ENCODE data around the gene TXNDC16. TPM values are rescaled to one million over a fixed set of nuclear protein-coding genes. Genes with fewer than 3 reads are reported as not detected.
A peak's percentile ranks its signal among the peaks of the same experiment; 100 is the strongest.
"Not testable (repeated sequence)": the region's sequence is repeated elsewhere in the genome, so short reads cannot be mapped to it uniquely, and the experiment has no call there.

Gene TXNDC16
- total RNA-seq, 1 experiment from 2014 or later, result 20.6 TPM

DNA sequence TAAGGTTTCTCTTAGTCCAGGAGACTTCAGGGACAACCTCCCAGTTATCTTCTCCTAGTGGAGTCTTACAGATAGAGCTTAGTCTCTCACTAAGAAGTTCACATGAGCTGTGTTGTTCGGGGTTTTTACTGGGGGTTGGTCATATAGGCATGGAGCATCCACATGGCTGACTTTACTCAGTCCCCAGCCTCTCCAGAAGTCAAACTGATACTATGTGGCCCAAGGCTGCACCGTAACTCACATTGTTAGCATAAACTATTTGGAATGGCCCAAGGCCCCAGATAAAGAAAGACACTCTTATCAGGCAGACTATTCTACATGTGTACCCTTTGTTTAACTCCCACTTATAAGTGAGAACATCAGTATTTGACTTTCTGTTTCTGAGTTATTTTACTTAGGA, 23.6 kb upstream of the TXNDC16 start:
- H3K4me2 ChIP-seq (ENCODE audit: low read depth, low read length, poor library complexity, severe bottlenecking), result no peak overlapping the region
- no peaks in the 10 kb centered on the region for H3K36me3 ChIP-seq (ENCODE audit: insufficient read depth, low read length)
- H3K4me1 ChIP-seq (ENCODE audit: low read length), result no peaks in the 10 kb centered on the region
- 0 out of 2 replicates have a peak, but pooled peaks cover 2% of the 10 kb centered on the region for H3K9me3 ChIP-seq (ENCODE audit: low read length)
- H3K9me2 ChIP-seq (replicated peaks; ENCODE audit: insufficient read depth, low read length), result no peaks in the 10 kb centered on the region
- no peak overlapping the region for H3K4me3 ChIP-seq (ENCODE audit: low read length)
- no peak overlapping the region for H3K9ac ChIP-seq (ENCODE audit: low read length)
- H2AFZ ChIP-seq (ENCODE audit: low read length), result no peak overlapping the region
- H3K79me2 ChIP-seq (ENCODE audit: low read length), result no peaks in the 10 kb centered on the region
- no peaks in the 10 kb centered on the region for H4K20me1 ChIP-seq (ENCODE audit: insufficient read depth, low read depth, low read length)
- no peak for DNase-seq
- no peak overlapping the region for H3K27ac ChIP-seq (ENCODE audit: low read length)
- H3K27me3 ChIP-seq (ENCODE audit: low read length), result no peaks in the 10 kb centered on the region; the same call in 1 of the 2 replicates

DNA sequence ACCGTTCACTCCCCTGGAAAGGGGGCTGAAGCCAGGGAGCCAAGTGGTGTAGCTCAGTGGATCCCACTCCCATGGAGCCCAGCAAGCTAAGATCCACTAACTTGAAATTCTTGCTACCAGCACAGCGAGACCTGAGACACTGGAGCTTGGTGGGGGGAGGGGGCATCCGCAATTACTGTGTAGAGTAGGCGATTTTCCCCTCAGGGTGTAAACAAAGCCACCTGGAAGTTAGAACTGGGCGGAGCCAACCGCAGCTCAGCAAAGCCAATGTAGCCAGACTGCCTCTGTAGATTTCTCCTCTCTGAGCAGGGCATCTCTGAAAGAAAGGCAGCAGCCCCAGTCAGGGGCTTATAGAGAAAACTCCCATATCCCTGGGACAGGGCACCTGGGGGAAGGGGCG, 16.1 kb upstream of the TXNDC16 start:
- not testable (repeated sequence) for H3K4me2 ChIP-seq (ENCODE audit: low read depth, low read length, poor library complexity, severe bottlenecking); H2AFZ ChIP-seq (ENCODE audit: low read length); H3K27me3 ChIP-seq (ENCODE audit: low read length); H3K27ac ChIP-seq (ENCODE audit: low read length); H3K4me1 ChIP-seq (ENCODE audit: low read length); H3K36me3 ChIP-seq (ENCODE audit: insufficient read depth, low read length); H4K20me1 ChIP-seq (ENCODE audit: insufficient read depth, low read depth, low read length); H3K79me2 ChIP-seq (ENCODE audit: low read length); H3K9ac ChIP-seq (ENCODE audit: low read length); H3K9me2 ChIP-seq (replicated peaks; ENCODE audit: insufficient read depth, low read length); DNase-seq; H3K9me3 ChIP-seq (ENCODE audit: low read length); H3K4me3 ChIP-seq (ENCODE audit: low read length)

DNA sequence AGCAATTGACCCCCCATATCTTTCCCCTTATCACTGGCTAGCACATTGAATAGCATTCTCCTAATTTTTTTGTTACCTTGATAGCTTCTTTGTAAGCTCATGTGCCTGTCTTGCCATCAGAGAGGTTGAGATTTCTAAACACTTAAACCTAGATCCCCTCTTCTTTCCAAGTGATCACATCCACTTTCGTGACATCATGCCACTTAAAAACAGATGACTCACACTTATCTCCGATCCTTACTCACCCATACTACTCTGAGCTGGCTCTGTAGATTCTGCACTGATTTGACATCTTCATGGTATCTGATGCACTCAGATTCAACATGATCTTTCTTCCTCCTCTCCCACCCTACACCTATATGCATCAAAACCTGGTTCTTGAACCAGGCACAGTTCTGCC, 10.8 kb upstream of the TXNDC16 start:
- H2AFZ ChIP-seq (ENCODE audit: low read length), result no peak overlapping the region
- H3K9me2 ChIP-seq (replicated peaks; ENCODE audit: insufficient read depth, low read length), result no peaks in the 10 kb centered on the region
- no peak overlapping the region for H3K27ac ChIP-seq (ENCODE audit: low read length)
- H3K9ac ChIP-seq (ENCODE audit: low read length), result no peak overlapping the region
- H4K20me1 ChIP-seq (ENCODE audit: insufficient read depth, low read depth, low read length), result no peaks in the 10 kb centered on the region
- H3K4me1 ChIP-seq (ENCODE audit: low read length), result no peaks in the 10 kb centered on the region
- H3K36me3 ChIP-seq (ENCODE audit: insufficient read depth, low read length), result no peaks in the 10 kb centered on the region
- no peaks in the 10 kb centered on the region for H3K27me3 ChIP-seq (ENCODE audit: low read length)
- H3K4me2 ChIP-seq (ENCODE audit: low read depth, low read length, poor library complexity, severe bottlenecking), result no peak overlapping the region
- no peak for DNase-seq
- no peak overlapping the region for H3K4me3 ChIP-seq (ENCODE audit: low read length)
- H3K9me3 ChIP-seq (ENCODE audit: low read length), result no peaks in the 10 kb centered on the region
- H3K79me2 ChIP-seq (ENCODE audit: low read length), result no peaks in the 10 kb centered on the region

DNA sequence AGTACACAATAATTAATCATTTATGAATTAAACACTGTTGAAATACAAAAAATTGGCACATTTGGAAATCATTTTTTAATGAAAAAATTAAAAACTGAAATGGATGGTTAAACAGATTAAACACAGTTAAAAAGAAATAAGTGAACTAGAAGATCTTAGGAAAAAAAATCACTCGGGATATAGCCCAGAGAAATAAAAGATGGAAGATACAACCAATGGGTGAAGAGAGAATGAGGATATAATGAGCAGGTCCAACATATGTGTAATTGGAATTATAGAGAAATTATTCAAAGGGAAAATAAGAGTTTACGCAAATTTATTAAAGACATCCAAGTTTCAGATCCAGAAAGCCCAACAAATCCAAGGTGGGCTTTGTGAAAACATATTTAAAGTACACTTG, 6.4 kb upstream of the TXNDC16 start:
- H3K27me3 ChIP-seq (ENCODE audit: low read length), result no peaks in the 10 kb centered on the region
- H3K9me2 ChIP-seq (replicated peaks; ENCODE audit: insufficient read depth, low read length), result no peaks in the 10 kb centered on the region
- H3K79me2 ChIP-seq (ENCODE audit: low read length), result no peaks in the 10 kb centered on the region
- no peak overlapping the region for H3K4me3 ChIP-seq (ENCODE audit: low read length)
- no peak overlapping the region for H2AFZ ChIP-seq (ENCODE audit: low read length)
- no peak overlapping the region for H3K4me2 ChIP-seq (ENCODE audit: low read depth, low read length, poor library complexity, severe bottlenecking)
- peaks cover 6% of the 10 kb centered on the region for H3K4me1 ChIP-seq (ENCODE audit: low read length)
- no peak for DNase-seq
- no peaks in the 10 kb centered on the region for H3K36me3 ChIP-seq (ENCODE audit: insufficient read depth, low read length)
- no peak overlapping the region for H3K9ac ChIP-seq (ENCODE audit: low read length)
- H3K9me3 ChIP-seq (ENCODE audit: low read length), result no peaks in the 10 kb centered on the region
- H4K20me1 ChIP-seq (ENCODE audit: insufficient read depth, low read depth, low read length), result no peaks in the 10 kb centered on the region
- no peak overlapping the region for H3K27ac ChIP-seq (ENCODE audit: low read length)

DNA sequence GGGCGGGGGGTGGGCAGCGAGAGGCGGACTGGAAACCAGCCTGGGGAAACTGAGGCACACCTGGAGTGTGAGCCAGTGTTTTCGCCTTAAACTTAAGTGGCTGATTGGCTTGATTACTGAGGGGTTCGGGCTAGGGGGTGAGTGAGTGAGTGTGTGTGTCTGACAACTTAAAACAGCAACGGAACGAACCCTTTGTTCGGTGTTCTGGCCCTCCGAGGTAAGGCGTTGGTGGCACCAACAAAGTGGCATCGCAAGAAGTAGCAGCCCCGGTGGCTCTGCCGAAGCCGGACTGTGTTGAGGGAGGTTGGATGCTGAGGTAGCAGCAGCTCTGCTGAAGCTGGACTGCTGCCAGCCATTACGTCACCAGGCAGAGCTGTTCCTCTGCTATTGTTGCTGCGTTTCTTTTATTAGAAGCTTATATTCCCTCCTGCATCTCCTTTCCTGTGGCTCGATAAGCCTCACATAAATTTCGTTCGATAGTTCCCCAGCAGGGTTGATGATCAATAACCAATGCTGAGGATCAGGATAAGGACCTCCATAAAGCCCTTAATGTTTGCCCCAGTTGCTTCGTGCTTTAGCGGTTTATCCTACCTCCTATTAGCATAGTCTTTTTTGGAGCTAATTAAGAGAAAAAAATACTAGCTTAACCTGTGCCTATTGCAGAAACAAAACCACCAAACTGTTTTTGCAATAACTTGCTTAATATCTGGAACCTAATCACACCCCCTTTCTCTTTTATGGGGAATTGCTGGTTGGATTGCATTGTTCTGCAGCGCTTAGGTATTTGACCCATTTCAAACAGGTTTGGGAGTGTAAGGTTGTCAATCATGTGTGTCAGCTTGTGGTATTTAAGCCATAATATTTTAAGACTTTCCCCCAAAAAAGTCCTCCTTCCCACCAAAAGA, 1.6 kb upstream of the TXNDC16 start:
- H3K27me3 ChIP-seq (ENCODE audit: low read length), result no peaks in the 10 kb centered on the region
- H3K36me3 ChIP-seq (ENCODE audit: insufficient read depth, low read length), result no peaks in the 10 kb centered on the region
- DNase-seq, result peak; percentile 92
- H2AFZ ChIP-seq (ENCODE audit: low read length), result peak overlapping the region; percentile 83
- no peaks in the 10 kb centered on the region for H3K9me3 ChIP-seq (ENCODE audit: low read length)
- no peaks in the 10 kb centered on the region for H4K20me1 ChIP-seq (ENCODE audit: insufficient read depth, low read depth, low read length)
- peak overlapping the region; percentile 95 for H3K4me2 ChIP-seq (ENCODE audit: low read depth, low read length, poor library complexity, severe bottlenecking)
- no peak overlapping the region for H3K27ac ChIP-seq (ENCODE audit: low read length)
- peaks cover 28% of the 10 kb centered on the region for H3K4me1 ChIP-seq (ENCODE audit: low read length)
- H3K9me2 ChIP-seq (replicated peaks; ENCODE audit: insufficient read depth, low read length), result no peaks in the 10 kb centered on the region
- peaks cover 30% of the 10 kb centered on the region for H3K79me2 ChIP-seq (ENCODE audit: low read length)
- H3K9ac ChIP-seq (ENCODE audit: low read length), result peak overlapping the region; percentile 65
- H3K4me3 ChIP-seq (ENCODE audit: low read length), result peak overlapping the region; percentile 77

DNA sequence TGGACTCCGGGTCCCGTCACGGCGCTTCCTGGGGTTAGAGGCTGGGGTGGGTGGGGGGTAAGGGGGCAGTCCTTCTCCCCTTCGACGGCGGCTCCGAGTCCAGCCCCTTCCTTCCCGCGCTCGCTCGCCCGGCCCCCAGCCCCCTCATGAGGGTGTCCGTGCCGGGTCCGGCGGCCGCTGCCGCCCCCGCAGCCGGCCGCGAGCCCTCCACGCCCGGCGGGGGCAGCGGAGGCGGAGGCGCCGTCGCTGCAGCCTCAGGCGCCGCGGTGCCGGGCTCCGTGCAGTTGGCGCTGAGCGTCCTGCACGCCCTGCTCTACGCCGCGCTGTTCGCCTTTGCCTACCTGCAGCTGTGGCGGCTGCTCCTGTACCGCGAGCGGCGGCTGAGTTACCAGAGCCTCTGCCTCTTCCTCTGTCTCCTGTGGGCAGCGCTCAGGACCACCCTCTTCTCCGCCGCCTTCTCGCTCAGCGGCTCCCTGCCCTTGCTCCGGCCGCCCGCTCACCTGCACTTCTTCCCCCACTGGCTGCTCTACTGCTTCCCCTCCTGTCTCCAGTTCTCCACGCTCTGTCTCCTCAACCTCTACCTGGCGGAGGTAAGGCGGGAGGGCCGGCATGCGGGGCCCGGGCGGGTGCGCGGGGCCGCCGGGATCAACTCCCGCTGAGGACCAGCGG, 831 bp upstream of the TXNDC16 start:
- peak overlapping the region; percentile 83 for H2AFZ ChIP-seq (ENCODE audit: low read length)
- DNase-seq, result peak; percentile 76
- peak overlapping the region; percentile 77 for H3K4me3 ChIP-seq (ENCODE audit: low read length)
- H3K27me3 ChIP-seq (ENCODE audit: low read length), result no peaks in the 10 kb centered on the region
- no peaks in the 10 kb centered on the region for H3K9me3 ChIP-seq (ENCODE audit: low read length)
- peak overlapping the region; percentile 65 for H3K9ac ChIP-seq (ENCODE audit: low read length)
- no peak overlapping the region for H3K27ac ChIP-seq (ENCODE audit: low read length)
- peak overlapping the region; percentile 95 for H3K4me2 ChIP-seq (ENCODE audit: low read depth, low read length, poor library complexity, severe bottlenecking)
- H3K9me2 ChIP-seq (replicated peaks; ENCODE audit: insufficient read depth, low read length), result no peaks in the 10 kb centered on the region
- no peaks in the 10 kb centered on the region for H4K20me1 ChIP-seq (ENCODE audit: insufficient read depth, low read depth, low read length)
- no peaks in the 10 kb centered on the region for H3K36me3 ChIP-seq (ENCODE audit: insufficient read depth, low read length)
- peaks cover 36% of the 10 kb centered on the region for H3K79me2 ChIP-seq (ENCODE audit: low read length)
- H3K4me1 ChIP-seq (ENCODE audit: low read length), result peaks cover 28% of the 10 kb centered on the region

DNA sequence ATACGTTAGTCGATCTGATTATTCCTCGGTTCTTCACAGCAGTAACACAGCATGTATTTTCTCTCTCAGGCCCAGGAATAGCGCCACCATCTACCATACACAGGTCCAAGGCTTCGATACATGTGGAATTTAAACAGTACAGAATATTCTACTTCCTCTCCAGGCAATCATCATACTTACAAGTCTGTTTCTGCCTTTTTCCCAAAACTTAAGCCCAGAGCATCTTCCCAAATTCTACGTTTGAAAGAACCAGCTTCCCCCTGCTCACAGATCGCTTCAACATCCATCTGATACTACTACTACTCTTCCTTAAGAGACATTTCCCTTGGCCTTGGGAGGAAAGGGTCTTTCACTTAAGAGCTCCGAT, 626 bp downstream of the TXNDC16 start:
- Histone ChIP-seq H4K20me1 (ENCODE audit: insufficient read depth, low read depth, low read length) (no peaks in the 10 kb centered on the region), H3K4me1 (ENCODE audit: low read length) (peaks cover 39% of the 10 kb centered on the region), H3K27me3 (ENCODE audit: low read length) (no peaks in the 10 kb centered on the region), H3K9ac (ENCODE audit: low read length) (peak overlapping the region; percentile 76), H3K4me2 (ENCODE audit: low read depth, low read length, poor library complexity, severe bottlenecking) (peak overlapping the region; percentile 88), H3K9me2 (replicated peaks; ENCODE audit: insufficient read depth, low read length) (no peaks in the 10 kb centered on the region), H3K79me2 (ENCODE audit: low read length) (peaks cover 50% of the 10 kb centered on the region), H3K4me3 (ENCODE audit: low read length) (peak overlapping the region; percentile 77), H3K9me3 (ENCODE audit: low read length) (no peaks in the 10 kb centered on the region), H3K36me3 (ENCODE audit: insufficient read depth, low read length) (no peaks in the 10 kb centered on the region), H2AFZ (ENCODE audit: low read length) (peak overlapping the region; percentile 75), H3K27ac (ENCODE audit: low read length) (peak overlapping the region; percentile 62)
- peak; percentile 78 for DNase-seq

DNA sequence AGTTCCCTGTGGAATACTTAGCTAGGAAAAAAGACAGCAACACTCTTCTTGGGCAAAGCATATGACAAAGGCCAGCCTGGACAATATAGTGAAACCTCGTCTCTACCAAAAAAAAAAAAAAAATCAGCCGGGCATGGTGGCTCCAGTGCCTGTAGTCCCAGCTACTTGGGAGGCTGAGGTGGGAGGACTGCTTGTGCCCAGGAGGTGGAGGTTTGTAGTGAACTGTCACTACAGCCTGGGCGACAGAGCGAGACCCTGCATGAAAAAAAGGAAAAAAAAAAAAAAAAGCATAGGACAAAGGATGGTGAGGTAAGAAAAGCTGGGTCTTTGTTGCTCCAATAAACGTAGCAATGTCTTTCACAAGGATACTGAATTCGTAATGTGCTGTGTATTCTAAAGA, 1.1 kb downstream of the TXNDC16 start:
- Histone ChIP-seq H3K9me3 (ENCODE audit: low read length) (no peaks in the 10 kb centered on the region), H3K9ac (ENCODE audit: low read length) (peak overlapping the region; percentile 76)

More for the DNA sequence above, 1.1 kb downstream of the TXNDC16 start:
- Histone ChIP-seq H3K27ac (ENCODE audit: low read length) (0 out of 2 replicates have a peak overlapping the region, but pooled peaks have one; percentile 62), H3K4me2 (ENCODE audit: low read depth, low read length, poor library complexity, severe bottlenecking) (peak overlapping the region; percentile 88), H3K79me2 (ENCODE audit: low read length) (peaks cover 54% of the 10 kb centered on the region), H2AFZ (ENCODE audit: low read length) (peak overlapping the region; percentile 75), H3K36me3 (ENCODE audit: insufficient read depth, low read length) (no peaks in the 10 kb centered on the region), H3K4me3 (ENCODE audit: low read length) (peak overlapping the region; percentile 77), H4K20me1 (ENCODE audit: insufficient read depth, low read depth, low read length) (no peaks in the 10 kb centered on the region), H3K9me2 (replicated peaks; ENCODE audit: insufficient read depth, low read length) (no peaks in the 10 kb centered on the region), H3K4me1 (ENCODE audit: low read length) (peaks cover 44% of the 10 kb centered on the region), H3K27me3 (ENCODE audit: low read length) (no peaks in the 10 kb centered on the region)
- peak; percentile 49 for DNase-seq

All from Karpas-422 (cell line).